Tibial nerve (tissue), 4 donors: Measurements from ENCODE around the gene AFF3. TPM values are rescaled to one million over a fixed set of nuclear protein-coding genes. Genes with fewer than 3 reads are reported as not detected.

ENCODE experiments used
- DNase-seq, 2 donors: peaks; one replicate each; pipeline ENCODE4 v3.0.0-alpha.2; 2019; ENCODE audit warnings: low spot score in 2 of 2
- H3K27ac ChIP-seq, 4 donors: fragments of 200-600 bp; sonication (generic) in 3 of 4; one replicate each; pipeline ENCODE4 v1.5.1; 2017 to 2019; ENCODE audit warnings: mild to moderate bottlenecking in 1 of 4
- H3K27me3 ChIP-seq, 2 donors: fragments of 200-600 bp; sonication (generic) in 1 of 2; one replicate each; pipeline versions ENCODE4 v1.5.1 to v1.6.0; 2017 to 2019
- H3K36me3 ChIP-seq, 3 donors: fragments of 200-600 bp; sonication (generic); one replicate each; pipeline ENCODE4 v1.5.1; 2018 to 2019
- H3K4me1 ChIP-seq, 4 donors: fragments of 200-600 bp; sonication (generic) in 3 of 4; one replicate each; pipeline ENCODE4 v1.5.1; 2017 to 2019
- H3K4me3 ChIP-seq, 4 donors: fragments of 200-600 bp; sonication (generic) in 3 of 4; one replicate each; pipeline ENCODE4 v1.5.1; 2017 to 2019; ENCODE audit warnings: mild to moderate bottlenecking in 1 of 4, moderate library complexity in 1 of 4
- H3K9me3 ChIP-seq, 4 donors: fragments of 200-600 bp; sonication (generic) in 3 of 4; one replicate each; pipeline ENCODE4 v1.5.1; 2017 to 2019
- CTCF ChIP-seq, 5 experiments: fragments of 200-600 bp in 3 of 5; fragments of 450-650 bp in 2 of 5; sonication (generic) in 3 of 5; IDR thresholded peaks; one replicate each; pipeline ENCODE4 v1.5.1; 2016 to 2019; ENCODE audit warnings: antibody characterized with exemption in 5 of 5, mild to moderate bottlenecking in 3 of 5, moderate library complexity in 2 of 5
- EP300 ChIP-seq, 2 donors: sonication (generic); formaldehyde crosslinking; IDR thresholded peaks; one replicate each; pipeline ENCODE4 v1.6.1; 2017; ENCODE audit warnings: antibody characterized with exemption in 2 of 2, mild to moderate bottlenecking in 1 of 2
- POLR2A ChIP-seq, 2 donors: fragments of 450-650 bp; IDR thresholded peaks; one replicate each; pipeline ENCODE4 v1.6.1; 2017; ENCODE audit warnings: antibody characterized with exemption in 2 of 2, mild to moderate bottlenecking in 2 of 2, moderate library complexity in 2 of 2
- WGBS, 2 donors: methylation state at CpG; one replicate each; pipeline ENCODE4 v1.1.5; 2018; 5-methylcytosine and 5-hydroxymethylcytosine counted together
- total RNA-seq, 4 donors: library from RNA; depleted of rRNA; stranded (reverse); fragments of >200 nt; gene quantifications; one replicate each; pipeline ENCODE4 v1.1.0, GENCODE V29; 2016

AFF3 gene
- total RNA-seq, 4 donors from 2014 or later: 7.2 to 36.0 (median 21.4) TPM

- no peak for DNase-seq
- H3K4me1 ChIP-seq: peaks cover 0 to 22% (median 0%) of the 10 kb centered on the region in 4 donors
- TF ChIP-seq CTCF (IDR thresholded peaks at IDR 0.05) (peak in 2 of 5 experiments; percentile 11 to 21), POLR2A (IDR thresholded peaks at IDR 0.05) (no peak), EP300 (IDR thresholded peaks at IDR 0.05) (no peak)
- H3K4me3 ChIP-seq: no peak overlapping the region
- no peak overlapping the region for H3K27ac ChIP-seq
- H3K9me3 ChIP-seq: peaks cover 0 to 22% (median 2%) of the 10 kb centered on the region in 4 donors
- no peaks in the 10 kb centered on the region for H3K36me3 ChIP-seq
- H3K27me3 ChIP-seq: no peaks in the 10 kb centered on the region
Observed at GRCh38 chr2:99725820-99726219, 416.6 kb downstream of the AFF3 start.

- 85 to 95% methylated on average over 2 of the region's 2 CpGs for WGBS, 2 donors
- H3K27me3 ChIP-seq: no peaks in the 10 kb centered on the region
- DNase-seq: no peak
- H3K4me3 ChIP-seq: no peak overlapping the region
- H3K27ac ChIP-seq: no peak overlapping the region
- TF ChIP-seq CTCF (IDR thresholded peaks at IDR 0.05) (no peak), POLR2A (IDR thresholded peaks at IDR 0.05) (no peak), EP300 (IDR thresholded peaks at IDR 0.05) (no peak)
- peaks cover 0 to 22% (median 2%) of the 10 kb centered on the region in 4 donors for H3K9me3 ChIP-seq
- no peaks in the 10 kb centered on the region for H3K36me3 ChIP-seq
- H3K4me1 ChIP-seq: peaks cover 0 to 11% (median 0%) of the 10 kb centered on the region in 4 donors
Observed at GRCh38 chr2:99722476-99722875, 419.9 kb downstream of the AFF3 start.

- WGBS, 2 donors: 91 to 96% methylated on average over 1 of the region's 1 CpG
- DNase-seq: no peak
- no peaks in the 10 kb centered on the region for H3K36me3 ChIP-seq
Observed at GRCh38 chr2:99719102-99719501, 423.3 kb downstream of the AFF3 start.

GRCh38 chr2:99715956-99716355, 426.4 kb downstream of the AFF3 start:
- H3K27ac ChIP-seq: no peak overlapping the region
- no peak overlapping the region for H3K4me3 ChIP-seq
- no peak for DNase-seq
- H3K36me3 ChIP-seq: no peaks in the 10 kb centered on the region
- H3K27me3 ChIP-seq: no peaks in the 10 kb centered on the region
- H3K9me3 ChIP-seq: no peaks in the 10 kb centered on the region
- WGBS, 2 donors: 79 to 85% methylated on average over 2 of the region's 2 CpGs
- TF ChIP-seq EP300 (IDR thresholded peaks at IDR 0.05) (peak in 1 of 2 donors; percentile 47), POLR2A (IDR thresholded peaks at IDR 0.05) (no peak)
- peaks cover 0 to 11% (median 0%) of the 10 kb centered on the region in 4 donors for H3K4me1 ChIP-seq

More at GRCh38 chr2:99719102-99719501, 423.3 kb downstream of the AFF3 start:
- Histone ChIP-seq H3K9me3 (peaks cover 0 to 22% (median 2%) of the 10 kb centered on the region in 4 donors), H3K4me3 (no peak overlapping the region), H3K4me1 (no peaks in the 10 kb centered on the region), H3K27ac (no peak overlapping the region), H3K27me3 (no peaks in the 10 kb centered on the region)
- TF ChIP-seq POLR2A (IDR thresholded peaks at IDR 0.05): no peak

- H3K9me3 ChIP-seq: no peaks in the 10 kb centered on the region
- H3K4me3 ChIP-seq: no peak overlapping the region
- TF ChIP-seq EP300 (IDR thresholded peaks at IDR 0.05) (no peak), CTCF (IDR thresholded peaks at IDR 0.05) (no peak), POLR2A (IDR thresholded peaks at IDR 0.05) (no peak)
- no peaks in the 10 kb centered on the region for H3K27me3 ChIP-seq
- H3K27ac ChIP-seq: no peak overlapping the region
- DNase-seq: no peak
- WGBS, 2 donors: 54 to 62% methylated on average over 2 of the region's 2 CpGs
- peaks cover 0 to 24% (median 0%) of the 10 kb centered on the region in 4 donors for H3K4me1 ChIP-seq
- H3K36me3 ChIP-seq: no peaks in the 10 kb centered on the region
Observed at GRCh38 chr2:99714349-99714748, 428.0 kb downstream of the AFF3 start.

GRCh38 chr2:99711144-99711543, 431.2 kb downstream of the AFF3 start:
- no peak for TF ChIP-seq EP300 (IDR thresholded peaks at IDR 0.05)
- no peak for TF ChIP-seq CTCF (IDR thresholded peaks at IDR 0.05)
- no peak for TF ChIP-seq POLR2A (IDR thresholded peaks at IDR 0.05)
- 55 to 63% methylated on average over 9 of the region's 9 CpGs for WGBS, 2 donors
- peaks cover 0 to 52% (median 3%) of the 10 kb centered on the region in 4 donors for H3K4me1 ChIP-seq
- H3K36me3 ChIP-seq: no peaks in the 10 kb centered on the region
- H3K4me3 ChIP-seq: no peak overlapping the region
- peak overlapping the region in 1 of 4 donors; percentile 32 for H3K27ac ChIP-seq
- no peaks in the 10 kb centered on the region for H3K9me3 ChIP-seq
- DNase-seq: no peak
- no peaks in the 10 kb centered on the region for H3K27me3 ChIP-seq
